Transverse colon (tissue), 3 donors: ENCODE data around the gene NBEA.

Source experiments
- CTCF ChIP-seq, 5 experiments: fragments of 200-600 bp in 3 of 5; fragments of 450-650 bp in 2 of 5; sonication (generic) in 3 of 5; IDR thresholded peaks; 1 replicate in 2 of 5; 2 replicates in 3 of 5; pipeline ENCODE4 v1.5.1; 2016 to 2017; ENCODE audit warnings: antibody characterized with exemption in 5 of 5, inconsistent platforms in 3 of 5, mild to moderate bottlenecking in 2 of 5, moderate library complexity in 1 of 5
- EP300 ChIP-seq: sonication (generic); formaldehyde crosslinking; IDR thresholded peaks from one replicate; pipeline ENCODE4 v1.6.1; 2017; ENCODE audit warnings: antibody characterized with exemption, low read depth
- POLR2A ChIP-seq: fragments of 450-650 bp; IDR thresholded peaks from one replicate; pipeline ENCODE4 v1.6.1; 2016; ENCODE audit warnings: antibody characterized with exemption, mild to moderate bottlenecking, moderate library complexity

- TF ChIP-seq CTCF (IDR thresholded peaks at IDR 0.05) (no peak), EP300 (no peak), POLR2A (no peak)
Measured at GRCh38 chr13:35162420-35162819, 220.3 kb downstream of the NBEA start.
